22Rv1 (cell line): ENCODE data around the gene CD1C.
"Not testable (repeated sequence)": the region's sequence is repeated elsewhere in the genome, so short reads cannot be mapped to it uniquely, and the experiment has no call there.

Source experiments
- H3K27ac ChIP-seq: fragments of 450-650 bp; 2 replicates; pipeline ENCODE4 v1.5.1; 2017
- CTCF ChIP-seq: fragments of 450-650 bp; IDR thresholded peaks from 2 replicates; pipeline ENCODE4 v1.5.1; 2017; ENCODE audit warnings: mild to moderate bottlenecking
- ZFX ChIP-seq: fragments of 450-650 bp; IDR thresholded peaks from 2 replicates; pipeline ENCODE4 v1.6.1; 2017; ENCODE audit warnings: antibody characterized with exemption, borderline replicate concordance

Gene CD1C

GRCh38 chr1:158333405-158334155, 43.9 kb downstream of the CD1C start:
- no peak for TF ChIP-seq CTCF
- no peak for TF ChIP-seq ZFX
- H3K27ac ChIP-seq, result no peak overlapping the region

GRCh38 chr1:158334526-158335212, 44.9 kb downstream of the CD1C start:
- TF ChIP-seq CTCF (no peak), ZFX (no peak)
- no peak overlapping the region for H3K27ac ChIP-seq

- no peak overlapping the region for H3K27ac ChIP-seq
- TF ChIP-seq ZFX (no peak), CTCF (no peak)
Measured at GRCh38 chr1:158335213-158335532, 45.5 kb downstream of the CD1C start.

GRCh38 chr1:158336413-158336812, 46.7 kb downstream of the CD1C start:
- H3K27ac ChIP-seq, result not testable (repeated sequence)
